DMS114 treated with DMSO at 0.1 percent for 48 hours (cell line): ENCODE results near the gene MYZAP.
A peak's percentile ranks its signal among the peaks of the same experiment; 100 is the strongest.

ENCODE experiments used
- DNase-seq: peaks from one replicate; lab custom pipeline; 2025; ENCODE audit not compliant: unreplicated experiment; lab: John Stamatoyannopoulos, UW

MYZAP gene

GRCh38 chr15:57690341-57690966 is 98.8 kb downstream of the MYZAP start:
- DNase-seq = no peak

- no peak for DNase-seq
Observed at GRCh38 chr15:57691082-57691481, 99.4 kb downstream of the MYZAP start.

- DNase-seq = no peak
Observed at GRCh38 chr15:57692709-57693108, 101.0 kb downstream of the MYZAP start.

GRCh38 chr15:57694279-57694678 is 102.6 kb downstream of the MYZAP start:
- DNase-seq = no peak

- no peak for DNase-seq
Observed at GRCh38 chr15:57696146-57696545, 104.4 kb downstream of the MYZAP start.

- no peak for DNase-seq
Observed at GRCh38 chr15:57697588-57697987, 105.9 kb downstream of the MYZAP start.

- DNase-seq = no peak
Observed at GRCh38 chr15:57698243-57698642, 106.5 kb downstream of the MYZAP start.

- no peak for DNase-seq
Observed at GRCh38 chr15:57698991-57699390, 107.3 kb downstream of the MYZAP start.

- no peak for DNase-seq
Observed at GRCh38 chr15:57703387-57703786, 111.7 kb downstream of the MYZAP start.

GRCh38 chr15:57704441-57704840 is 112.7 kb downstream of the MYZAP start:
- no peak for DNase-seq

- DNase-seq = no peak
Observed at GRCh38 chr15:57705746-57706404, 114.2 kb downstream of the MYZAP start.

GRCh38 chr15:57706405-57707209 is 114.9 kb downstream of the MYZAP start, which contains the start of gene POLR2M:
Gene POLR2M, plus strand, starts transcription at chr15:57706714. Its CDS starts 129 bp downstream, at chr15:57706843.
- peak; percentile 95 for DNase-seq

- no peak for DNase-seq
Observed at GRCh38 chr15:57708047-57708446, 116.3 kb downstream of the MYZAP start.

- no peak for DNase-seq
Observed at GRCh38 chr15:57718309-57718708, 126.6 kb downstream of the MYZAP start.

GRCh38 chr15:57720867-57721266 is 129.2 kb downstream of the MYZAP start:
- DNase-seq = no peak

GRCh38 chr15:57726411-57726810 is 134.7 kb downstream of the MYZAP start:
- no peak for DNase-seq

- DNase-seq = no peak
Observed at GRCh38 chr15:57727031-57727430, 135.3 kb downstream of the MYZAP start.

- no peak for DNase-seq
Observed at GRCh38 chr15:57728436-57728835, 136.7 kb downstream of the MYZAP start.

- no peak for DNase-seq
Observed at GRCh38 chr15:57730876-57731275, 139.2 kb downstream of the MYZAP start.

GRCh38 chr15:57731530-57732103 is 139.9 kb downstream of the MYZAP start:
- no peak for DNase-seq

- peak; percentile 52 for DNase-seq
Observed at GRCh38 chr15:57732526-57733331, 141.0 kb downstream of the MYZAP start.
